ENCODE results near the gene ABCB8.

Gene ABCB8

DNA sequence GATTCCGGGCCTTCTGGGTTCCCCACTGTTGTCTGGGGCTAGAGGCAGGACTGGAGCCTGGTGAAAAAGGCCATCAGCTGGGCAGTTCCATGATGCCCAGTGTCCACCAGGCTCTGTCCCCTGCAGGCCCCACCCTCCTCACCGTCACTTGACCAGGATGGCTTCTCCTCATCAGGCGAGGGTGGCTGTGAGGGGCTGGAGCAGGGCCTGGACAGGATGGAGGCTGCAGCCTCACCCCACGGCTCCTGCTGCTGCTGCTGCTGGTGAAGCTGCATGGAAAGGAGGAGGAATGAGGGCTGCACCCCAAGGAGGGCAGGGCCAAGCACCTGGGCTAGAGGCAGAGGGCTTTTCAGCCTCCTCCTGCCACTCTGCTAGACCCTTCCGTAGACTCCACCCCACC is 12.3 kb upstream of the ABCB8 start:
- Histone ChIP-seq H3K27me3 (ENCODE audit: insufficient read depth, poor library complexity, severe bottlenecking) (peaks cover 24% of the 10 kb centered on the region), H3K4me3 (replicated peaks; ENCODE audit: insufficient read depth, low read length) (no peak overlapping the region), H3K27ac (replicated peaks) (no peak overlapping the region)
- TF ChIP-seq GABPA (IDR thresholded peaks at IDR 0.05; ENCODE audit: low read depth) (no peak), POLR2AphosphoS5 (IDR thresholded peaks at IDR 0.05; ENCODE audit: low read depth) (no peak), SPI1 (IDR thresholded peaks at IDR 0.05; ENCODE audit: borderline replicate concordance, low read depth) (no peak)
- TF ChIP-seq, protein P1, sequence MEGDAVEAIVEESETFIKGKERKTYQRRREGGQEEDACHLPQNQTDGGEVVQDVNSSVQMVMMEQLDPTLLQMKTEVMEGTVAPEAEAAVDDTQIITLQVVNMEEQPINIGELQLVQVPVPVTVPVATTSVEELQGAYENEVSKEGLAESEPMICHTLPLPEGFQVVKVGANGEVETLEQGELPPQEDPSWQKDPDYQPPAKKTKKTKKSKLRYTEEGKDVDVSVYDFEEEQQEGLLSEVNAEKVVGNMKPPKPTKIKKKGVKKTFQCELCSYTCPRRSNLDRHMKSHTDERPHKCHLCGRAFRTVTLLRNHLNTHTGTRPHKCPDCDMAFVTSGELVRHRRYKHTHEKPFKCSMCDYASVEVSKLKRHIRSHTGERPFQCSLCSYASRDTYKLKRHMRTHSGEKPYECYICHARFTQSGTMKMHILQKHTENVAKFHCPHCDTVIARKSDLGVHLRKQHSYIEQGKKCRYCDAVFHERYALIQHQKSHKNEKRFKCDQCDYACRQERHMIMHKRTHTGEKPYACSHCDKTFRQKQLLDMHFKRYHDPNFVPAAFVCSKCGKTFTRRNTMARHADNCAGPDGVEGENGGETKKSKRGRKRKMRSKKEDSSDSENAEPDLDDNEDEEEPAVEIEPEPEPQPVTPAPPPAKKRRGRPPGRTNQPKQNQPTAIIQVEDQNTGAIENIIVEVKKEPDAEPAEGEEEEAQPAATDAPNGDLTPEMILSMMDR (IDR thresholded peaks at IDR 0.05; ENCODE audit: insufficient read depth, low read length), result no peak
- TF ChIP-seq, protein P2, sequence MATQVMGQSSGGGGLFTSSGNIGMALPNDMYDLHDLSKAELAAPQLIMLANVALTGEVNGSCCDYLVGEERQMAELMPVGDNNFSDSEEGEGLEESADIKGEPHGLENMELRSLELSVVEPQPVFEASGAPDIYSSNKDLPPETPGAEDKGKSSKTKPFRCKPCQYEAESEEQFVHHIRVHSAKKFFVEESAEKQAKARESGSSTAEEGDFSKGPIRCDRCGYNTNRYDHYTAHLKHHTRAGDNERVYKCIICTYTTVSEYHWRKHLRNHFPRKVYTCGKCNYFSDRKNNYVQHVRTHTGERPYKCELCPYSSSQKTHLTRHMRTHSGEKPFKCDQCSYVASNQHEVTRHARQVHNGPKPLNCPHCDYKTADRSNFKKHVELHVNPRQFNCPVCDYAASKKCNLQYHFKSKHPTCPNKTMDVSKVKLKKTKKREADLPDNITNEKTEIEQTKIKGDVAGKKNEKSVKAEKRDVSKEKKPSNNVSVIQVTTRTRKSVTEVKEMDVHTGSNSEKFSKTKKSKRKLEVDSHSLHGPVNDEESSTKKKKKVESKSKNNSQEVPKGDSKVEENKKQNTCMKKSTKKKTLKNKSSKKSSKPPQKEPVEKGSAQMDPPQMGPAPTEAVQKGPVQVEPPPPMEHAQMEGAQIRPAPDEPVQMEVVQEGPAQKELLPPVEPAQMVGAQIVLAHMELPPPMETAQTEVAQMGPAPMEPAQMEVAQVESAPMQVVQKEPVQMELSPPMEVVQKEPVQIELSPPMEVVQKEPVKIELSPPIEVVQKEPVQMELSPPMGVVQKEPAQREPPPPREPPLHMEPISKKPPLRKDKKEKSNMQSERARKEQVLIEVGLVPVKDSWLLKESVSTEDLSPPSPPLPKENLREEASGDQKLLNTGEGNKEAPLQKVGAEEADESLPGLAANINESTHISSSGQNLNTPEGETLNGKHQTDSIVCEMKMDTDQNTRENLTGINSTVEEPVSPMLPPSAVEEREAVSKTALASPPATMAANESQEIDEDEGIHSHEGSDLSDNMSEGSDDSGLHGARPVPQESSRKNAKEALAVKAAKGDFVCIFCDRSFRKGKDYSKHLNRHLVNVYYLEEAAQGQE (IDR thresholded peaks at IDR 0.05; ENCODE audit: insufficient replicate concordance, low read depth), result no peak
- DNase-seq (ENCODE audit: low read depth in 1 of 2, low spot score in 1 of 2), result no peak

DNA sequence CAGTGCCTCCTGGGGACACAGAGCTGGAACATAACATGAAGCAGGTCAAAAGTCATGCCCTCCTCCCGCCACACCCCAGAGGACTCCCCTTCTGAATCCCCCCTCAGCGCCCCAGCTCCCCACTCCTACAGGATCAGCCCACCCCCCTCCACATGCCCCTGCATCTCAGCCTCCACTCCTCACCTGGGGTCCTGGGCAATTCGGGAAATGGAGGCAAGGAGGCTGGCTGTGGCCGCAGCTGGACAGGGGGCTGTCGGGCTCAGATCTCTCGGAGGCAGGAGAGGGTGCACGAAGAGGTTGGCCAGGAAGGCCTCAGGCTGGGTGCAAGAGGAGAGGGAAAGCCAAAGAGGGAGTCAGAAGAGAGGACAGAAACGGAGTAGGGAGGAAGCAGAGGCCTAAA is 11.7 kb upstream of the ABCB8 start:
- TF ChIP-seq, protein P1 (IDR thresholded peaks at IDR 0.05; ENCODE audit: insufficient read depth, low read length), result no peak
- TF ChIP-seq, protein P2 (IDR thresholded peaks at IDR 0.05; ENCODE audit: insufficient replicate concordance, low read depth), result no peak
- TF ChIP-seq POLR2AphosphoS5 (IDR thresholded peaks at IDR 0.05; ENCODE audit: low read depth) (no peak), GABPA (IDR thresholded peaks at IDR 0.05; ENCODE audit: low read depth) (no peak), SPI1 (IDR thresholded peaks at IDR 0.05; ENCODE audit: borderline replicate concordance, low read depth) (no peak)
- peaks cover 24% of the 10 kb centered on the region for H3K27me3 ChIP-seq (ENCODE audit: insufficient read depth, poor library complexity, severe bottlenecking)
- no peak overlapping the region for H3K4me3 ChIP-seq (replicated peaks; ENCODE audit: insufficient read depth, low read length)
- DNase-seq (ENCODE audit: low read depth in 1 of 2, low spot score in 1 of 2), result no peak
- H3K27ac ChIP-seq (replicated peaks), result no peak overlapping the region

DNA sequence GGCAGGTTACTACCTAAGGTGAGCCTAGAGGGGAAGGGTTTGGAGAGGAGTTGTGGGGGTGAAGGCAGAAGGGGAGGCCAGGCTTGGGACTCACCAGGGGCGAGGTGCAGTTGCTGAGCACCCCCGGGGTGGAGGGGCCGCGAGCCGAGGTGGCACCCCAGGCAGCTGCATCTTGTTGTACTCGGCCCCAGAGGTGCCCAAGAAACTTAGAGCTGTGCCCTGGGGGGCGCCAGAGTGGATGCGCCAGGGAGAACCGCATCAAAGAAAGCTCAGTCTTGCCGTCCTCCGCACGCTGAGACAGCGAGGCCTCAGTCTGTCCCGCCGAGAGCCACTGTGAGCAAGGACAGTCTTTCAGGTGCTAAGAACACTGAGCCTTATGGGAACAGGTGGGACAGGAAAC is 11.3 kb upstream of the ABCB8 start:
- TF ChIP-seq, protein P2 (IDR thresholded peaks at IDR 0.05; ENCODE audit: insufficient replicate concordance, low read depth), result no peak
- TF ChIP-seq GABPA (IDR thresholded peaks at IDR 0.05; ENCODE audit: low read depth) (no peak), SPI1 (IDR thresholded peaks at IDR 0.05; ENCODE audit: borderline replicate concordance, low read depth) (no peak), POLR2AphosphoS5 (IDR thresholded peaks at IDR 0.05; ENCODE audit: low read depth) (no peak)
- TF ChIP-seq, protein P1 (IDR thresholded peaks at IDR 0.05; ENCODE audit: insufficient read depth, low read length), result no peak
- H3K27me3 ChIP-seq (ENCODE audit: insufficient read depth, poor library complexity, severe bottlenecking), result peaks cover 24% of the 10 kb centered on the region
- DNase-seq (ENCODE audit: low read depth in 1 of 2, low spot score in 1 of 2), result no peak
- H3K27ac ChIP-seq (replicated peaks), result no peak overlapping the region
- H3K4me3 ChIP-seq (replicated peaks; ENCODE audit: insufficient read depth, low read length), result no peak overlapping the region
